ENCODE measurements around the gene MBD2.

The MBD2 gene

GRCh38 chr18:54119524-54120019, 104.9 kb downstream of the MBD2 start:
- Histone ChIP-seq H3K4me1 (ENCODE audit: control insufficient read depth, insufficient read depth, low read length) (no peaks in the 10 kb centered on the region), H3K27ac (ENCODE audit: extremely low read depth, low read depth, low read length) (no peak overlapping the region), H3K36me3 (ENCODE audit: control insufficient read depth in 2 of 2, insufficient read depth in 1 of 2, low read length in 2 of 2) (no peaks in the 10 kb centered on the region), H3K9me3 (ENCODE audit: control insufficient read depth, insufficient read depth, low read depth, low read length) (no peaks in the 10 kb centered on the region), H3K4me3 (ENCODE audit: low read depth, low read length) (no peak overlapping the region; the same call in 1 of the 2 replicates)
- ChIA-PET CTCF (interaction anchor here (0.6 to 2.3 kb wide), 42 partner anchors 10 to 793 kb away, joined by 3 to 57 read pairs (median 4); no protein-coding TSS in a partner anchor), POLR2A (interaction anchor here (0.7 kb wide), 1 partner anchor 8 kb away, joined by 3 read pairs; no protein-coding TSS in a partner anchor)
- TF ChIP-seq ZBTB48 (tag by site-specific recombination; IDR thresholded peaks at IDR 0.05) (peak; percentile 62; the same call in 1 of the 2 replicates), ZFP37 (tag by site-specific recombination; IDR thresholded peaks at IDR 0.05) (peak; percentile 56; the same call in 1 of the 2 replicates), ZXDB (tag by site-specific recombination; IDR thresholded peaks at IDR 0.05) (peak; percentile 52), KLF16 (tag by site-specific recombination; IDR thresholded peaks at IDR 0.05) (0 out of 2 replicates have a peak, but pooled peaks have one; percentile 15), ZNF785 (tag by site-specific recombination; IDR thresholded peaks at IDR 0.05) (no peak), ZNF654 (tag by site-specific recombination; IDR thresholded peaks at IDR 0.05; ENCODE audit: low read depth) (peak; percentile 72), ZNF518A (tag by site-specific recombination; conservative IDR thresholded peaks at IDR 0.05; ENCODE audit: low read depth) (peak; percentile 40; the same call in 1 of the 2 replicates), ZNF366 (tag by site-specific recombination; conservative IDR thresholded peaks at IDR 0.05) (no peak), ZNF184 (tag by site-specific recombination; IDR thresholded peaks at IDR 0.05) (no peak), CTCF (tag by site-specific recombination; IDR thresholded peaks at IDR 0.05) (peak; percentile 27; the same call in 1 of the 2 replicates), ZNF132 (tag by site-specific recombination; IDR thresholded peaks at IDR 0.05; ENCODE audit: borderline replicate concordance) (no peak), ZBTB10 (tag by site-specific recombination; IDR thresholded peaks at IDR 0.05) (no peak), TSHZ1 (tag by site-specific recombination; IDR thresholded peaks at IDR 0.05; ENCODE audit: borderline replicate concordance) (no peak), YY2 (tag by site-specific recombination; IDR thresholded peaks at IDR 0.05) (peak; percentile 46; the same call in 1 of the 2 replicates), ZNF707 (tag by site-specific recombination; IDR thresholded peaks at IDR 0.05) (no peak), ZNF76 (tag by site-specific recombination; IDR thresholded peaks at IDR 0.05; ENCODE audit: borderline replicate concordance, low read depth) (no peak), ZNF510 (tag by site-specific recombination; IDR thresholded peaks at IDR 0.05; ENCODE audit: insufficient replicate concordance) (no peak), ZNF501 (tag by site-specific recombination; IDR thresholded peaks at IDR 0.05) (0 out of 2 replicates have a peak, but pooled peaks have one; percentile 39), ZNF530 (tag by site-specific recombination; IDR thresholded peaks at IDR 0.05; ENCODE audit: low read depth) (no peak), ZNF561 (tag by site-specific recombination; IDR thresholded peaks at IDR 0.05; ENCODE audit: borderline replicate concordance) (no peak), ZNF19 (tag by site-specific recombination; IDR thresholded peaks at IDR 0.05; ENCODE audit: low read depth) (0 out of 2 replicates have a peak, but pooled peaks have one; percentile 33), ZSCAN30 (tag by site-specific recombination; IDR thresholded peaks at IDR 0.05) (no peak)

All from HEK293 (cell line).